ENCODE results near the gene PIK3CA. TPM values are rescaled to one million over a fixed set of nuclear protein-coding genes. Genes with fewer than 3 reads are reported as not detected.
"Not testable (repeated sequence)": the region's sequence is repeated elsewhere in the genome, so short reads cannot be mapped to it uniquely, and the experiment has no call there.

PIK3CA gene
- total and polyA plus RNA-seq, 10 of the 15 experiments (the other 5 are each of a cell fraction or from before 2014, with no cell fraction given), result 3.0 to 18.6 (median 9.0) TPM

- Histone ChIP-seq H4K20me1 (ENCODE audit: control insufficient read depth, insufficient read depth) (no peaks in the 10 kb centered on the region), H3K4me1 (ENCODE audit: control insufficient read depth, insufficient read depth, low read length) (no peaks in the 10 kb centered on the region), H3K79me2 (ENCODE audit: control insufficient read depth, insufficient read depth, low read length) (no peaks in the 10 kb centered on the region), H3K27me3 (replicated peaks in 1 of 2; ENCODE audit: control insufficient read depth in 2 of 2, insufficient read depth in 2 of 2, low read length in 1 of 2) (no peaks in the 10 kb centered on the region; a peak in 1 of 4 replicates), H3K36me3 (ENCODE audit: control insufficient read depth in 2 of 2, insufficient read depth in 2 of 2, low read length in 1 of 2) (no peaks in the 10 kb centered on the region), H3K9ac (ENCODE audit: control insufficient read depth, insufficient read depth, low read length) (no peak overlapping the region), H3K27ac (ENCODE audit: control insufficient read depth, insufficient read depth) (no peak overlapping the region), H3K4me3 (no peak overlapping the region), H3K4me2 (ENCODE audit: control insufficient read depth, insufficient read depth) (no peak overlapping the region), H3K9me3 (replicated peaks; ENCODE audit: control insufficient read depth, insufficient read depth, low read length) (no peaks in the 10 kb centered on the region), H2AFZ (ENCODE audit: control insufficient read depth, low read depth, low read length) (no peak overlapping the region)
- in situ Hi-C loops (cut with MboI), result no loop called here
- no peak for FAIRE-seq
- WGBS (ENCODE audit: insufficient coverage, insufficient replicate concordance, low lambda C conversion rate, missing lambda C conversion rate), result 33% methylated on average over 2 of the region's 2 CpGs
- BruUV-seq (replicated peaks), result no TSS peak
- POLR2A ChIA-PET, result no interaction called here
- no peak for DNase-seq (ENCODE audit: low read depth, low spot score)
- RAD21 ChIA-PET (ENCODE audit: unreplicated experiment), result no interaction called here
- CTCF ChIA-PET, result no interaction called here
- ATAC-seq, result no peak
- SMC1A ChIA-PET (ENCODE audit: uncharacterized antibody, unreplicated experiment), result interaction anchor here (0.7 to 1.3 kb wide), 2 partner anchors 14 to 46 kb away, joined by 3 read pairs; no protein-coding TSS in a partner anchor
- no peak for TF ChIP-seq YBX1 (IDR thresholded peaks at IDR 0.05)
- TF ChIP-seq NR2C2 (IDR thresholded peaks at IDR 0.05; ENCODE audit: borderline replicate concordance, control insufficient read depth, insufficient read length, low read depth), result no peak
- no peak for TF ChIP-seq RAD51 (IDR thresholded peaks at IDR 0.05)
- TF ChIP-seq ZNF24 (IDR thresholded peaks at IDR 0.05), result no peak
- no peak for TF ChIP-seq CREB1 (IDR thresholded peaks at IDR 0.05; ENCODE audit: low read depth)
- no peak for TF ChIP-seq REST (IDR thresholded peaks at IDR 0.05; ENCODE audit: low read depth, low read length)
- no peak for TF ChIP-seq KLF5 (IDR thresholded peaks at IDR 0.05; ENCODE audit: partially characterized antibody)
- TF ChIP-seq EP300 (IDR thresholded peaks at IDR 0.05; ENCODE audit: borderline replicate concordance in 1 of 2, control insufficient read depth in 1 of 2, low read depth in 2 of 2, low read length in 2 of 2), result no peak
- no peak for TF ChIP-seq NFIC (IDR thresholded peaks at IDR 0.05; ENCODE audit: low read depth, low read length)
- no peak for TF ChIP-seq BRCA1 (IDR thresholded peaks at IDR 0.05; ENCODE audit: low read depth, low read length)
- no peak for TF ChIP-seq SMAD5 (IDR thresholded peaks at IDR 0.05; ENCODE audit: low read depth)
- TF ChIP-seq RFX5 (IDR thresholded peaks at IDR 0.05; ENCODE audit: low read depth, low read length), result no peak
- intact Hi-C loops (cut with micrococcal nuclease; ENCODE audit: unreplicated experiment), result no loop called here
These were observed 31.3 kb upstream of the PIK3CA start for GRCh38 chr3:179116816-179117215.

- SMC1A ChIA-PET (ENCODE audit: uncharacterized antibody, unreplicated experiment); RAD21 ChIA-PET (ENCODE audit: unreplicated experiment); DNase-seq (ENCODE audit: low read depth, low spot score); ATAC-seq; H3K9ac ChIP-seq (ENCODE audit: control insufficient read depth, insufficient read depth, low read length); H2AFZ ChIP-seq (ENCODE audit: control insufficient read depth, low read depth, low read length); FAIRE-seq; H3K4me3 ChIP-seq; H3K27ac ChIP-seq (ENCODE audit: control insufficient read depth, insufficient read depth); H4K20me1 ChIP-seq (ENCODE audit: control insufficient read depth, insufficient read depth); intact Hi-C loops (cut with micrococcal nuclease; ENCODE audit: unreplicated experiment); POLR2A ChIA-PET; H3K27me3 ChIP-seq (replicated peaks in 1 of 2; ENCODE audit: control insufficient read depth in 2 of 2, insufficient read depth in 2 of 2, low read length in 1 of 2); BruUV-seq (replicated peaks); in situ Hi-C loops (cut with MboI); CTCF ChIA-PET; H3K79me2 ChIP-seq (ENCODE audit: control insufficient read depth, insufficient read depth, low read length); H3K4me2 ChIP-seq (ENCODE audit: control insufficient read depth, insufficient read depth); H3K9me3 ChIP-seq (replicated peaks; ENCODE audit: control insufficient read depth, insufficient read depth, low read length); H3K4me1 ChIP-seq (ENCODE audit: control insufficient read depth, insufficient read depth, low read length); H3K36me3 ChIP-seq (ENCODE audit: control insufficient read depth in 2 of 2, insufficient read depth in 2 of 2, low read length in 1 of 2): not testable (repeated sequence)
- 82% methylated on average over 19 of the region's 27 CpGs for WGBS (ENCODE audit: insufficient coverage, insufficient replicate concordance, low lambda C conversion rate, missing lambda C conversion rate)
These were observed 15.8 kb upstream of the PIK3CA start for GRCh38 chr3:179132191-179132890.

All from GM12878 (cell line).